LHCN-M2 (cell line): ENCODE measurements around the gene CARS1. TPM values are rescaled to one million over a fixed set of nuclear protein-coding genes. Genes with fewer than 3 reads are reported as not detected.
A peak's percentile ranks its signal among the peaks of the same experiment; 100 is the strongest.

Experiments used
- DNase-seq: peaks from one replicate; pipeline ENCODE4 v3.0.0-alpha.2; 2012; ENCODE audit warnings: low read depth
- total RNA-seq: library from RNA; depleted of rRNA; stranded (reverse); fragments of >200 nt; gene quantifications from 2 replicates; pipeline ENCODE4 v1.2.3, GENCODE V29; 2014; rRNA removed

CARS1 gene
- total RNA-seq, 1 experiment from 2014 or later, result 53.3 TPM

DNA sequence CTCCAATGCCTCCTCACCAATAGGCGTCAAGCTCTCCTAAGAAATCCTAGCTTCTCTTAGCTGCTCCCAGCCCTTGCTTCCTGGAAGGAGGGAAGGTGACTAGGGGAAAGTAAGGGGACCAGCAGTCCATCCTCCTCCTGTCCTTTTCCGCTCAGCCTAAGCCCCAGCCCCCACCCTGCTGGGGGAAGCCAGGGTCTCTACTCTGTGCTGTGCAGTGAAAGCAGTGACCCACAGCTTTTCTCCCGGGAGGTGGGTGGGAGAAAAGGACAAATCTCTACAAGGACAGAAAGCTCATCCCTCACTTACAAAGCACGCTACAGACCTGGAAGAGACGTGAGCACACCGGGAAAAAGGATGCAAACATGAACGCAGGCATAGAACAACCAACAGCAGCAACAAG is 97.1 kb downstream of the CARS1 start:
- no peak for DNase-seq

DNA sequence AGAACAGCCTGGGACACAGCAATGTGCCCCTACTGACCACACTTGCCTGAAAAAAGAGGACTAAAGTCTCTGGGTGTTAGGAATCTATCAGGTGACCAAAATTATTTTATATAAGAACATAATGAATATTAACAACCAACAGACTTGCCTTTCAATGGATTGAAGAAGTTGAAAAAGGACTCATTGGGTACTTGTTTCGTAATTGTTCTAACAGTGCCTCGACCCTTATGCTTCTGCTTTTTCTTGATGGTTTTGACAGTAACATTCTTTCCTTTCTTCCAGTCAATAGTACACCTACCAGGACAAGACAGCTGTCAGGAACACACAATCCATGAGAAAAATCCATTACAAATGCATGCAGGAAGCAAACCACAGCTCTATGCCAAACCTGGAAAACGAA is 99.0 kb downstream of the CARS1 start:
- no peak for DNase-seq

DNA sequence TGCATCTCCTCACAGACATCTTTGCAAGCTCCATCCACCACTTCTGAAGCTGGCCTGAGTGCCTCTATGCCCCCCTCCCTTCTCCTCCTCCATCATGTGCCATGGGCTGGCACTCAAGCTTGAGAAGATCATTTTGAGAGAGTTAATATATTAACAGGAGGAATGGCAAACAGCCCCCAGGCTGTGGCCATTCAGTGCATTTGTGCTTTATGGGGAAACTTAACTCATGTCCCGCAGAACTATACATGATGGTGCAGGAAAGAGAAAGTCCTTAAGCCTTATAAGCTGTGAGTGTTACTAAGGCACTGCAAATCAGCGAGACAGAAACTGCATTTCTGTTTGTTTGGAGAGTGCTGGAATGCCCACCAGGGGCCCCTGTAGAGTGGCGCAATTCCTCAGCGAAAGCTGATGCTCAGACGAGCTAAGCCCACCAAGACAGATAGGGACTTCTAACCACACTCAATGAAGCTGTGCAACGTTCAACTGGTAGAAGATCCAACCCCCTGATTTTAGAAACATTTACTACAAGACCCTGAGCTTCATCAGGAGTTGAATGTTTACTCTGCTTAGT is 101.2 kb downstream of the CARS1 start:
- DNase-seq, result no peak

DNA sequence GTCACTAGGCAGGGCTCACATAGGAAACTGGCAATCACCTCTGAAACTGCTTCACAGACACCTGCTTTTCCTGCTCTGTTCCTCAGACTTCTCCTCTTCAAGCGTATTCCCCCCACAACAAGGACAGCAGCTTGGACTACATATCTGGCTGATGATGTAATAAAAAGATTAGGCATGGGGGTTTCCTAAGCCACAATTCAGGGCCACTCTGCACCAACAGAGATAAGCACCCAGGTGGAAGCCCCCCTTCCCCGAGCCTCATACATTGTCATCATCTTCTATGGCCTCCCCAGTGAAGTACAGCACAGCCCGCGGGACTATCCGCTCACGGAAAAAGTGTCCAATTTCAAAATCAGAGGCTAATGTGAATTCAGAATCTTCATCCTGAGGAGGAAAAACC is 103.0 kb downstream of the CARS1 start:
- no peak for DNase-seq

DNA sequence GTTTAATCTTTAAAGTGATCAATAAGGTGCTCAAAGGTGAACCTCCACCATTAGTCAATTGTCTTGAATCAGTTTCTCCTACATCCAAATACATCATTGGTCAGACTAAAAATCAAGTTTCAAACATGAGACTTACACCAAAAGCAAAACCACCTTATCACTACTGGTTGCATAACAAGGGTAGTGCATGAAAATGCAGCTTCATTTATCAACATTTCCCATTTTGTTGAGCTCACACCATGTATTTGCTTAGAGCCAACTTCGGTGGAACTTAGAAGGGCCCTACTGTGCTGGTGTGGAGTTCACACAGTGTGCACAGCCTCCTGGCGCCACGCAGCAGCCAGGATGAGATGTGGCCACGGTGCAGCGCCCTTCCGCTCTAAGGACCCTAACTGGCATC is 104.9 kb downstream of the CARS1 start:
- DNase-seq, result no peak

DNA sequence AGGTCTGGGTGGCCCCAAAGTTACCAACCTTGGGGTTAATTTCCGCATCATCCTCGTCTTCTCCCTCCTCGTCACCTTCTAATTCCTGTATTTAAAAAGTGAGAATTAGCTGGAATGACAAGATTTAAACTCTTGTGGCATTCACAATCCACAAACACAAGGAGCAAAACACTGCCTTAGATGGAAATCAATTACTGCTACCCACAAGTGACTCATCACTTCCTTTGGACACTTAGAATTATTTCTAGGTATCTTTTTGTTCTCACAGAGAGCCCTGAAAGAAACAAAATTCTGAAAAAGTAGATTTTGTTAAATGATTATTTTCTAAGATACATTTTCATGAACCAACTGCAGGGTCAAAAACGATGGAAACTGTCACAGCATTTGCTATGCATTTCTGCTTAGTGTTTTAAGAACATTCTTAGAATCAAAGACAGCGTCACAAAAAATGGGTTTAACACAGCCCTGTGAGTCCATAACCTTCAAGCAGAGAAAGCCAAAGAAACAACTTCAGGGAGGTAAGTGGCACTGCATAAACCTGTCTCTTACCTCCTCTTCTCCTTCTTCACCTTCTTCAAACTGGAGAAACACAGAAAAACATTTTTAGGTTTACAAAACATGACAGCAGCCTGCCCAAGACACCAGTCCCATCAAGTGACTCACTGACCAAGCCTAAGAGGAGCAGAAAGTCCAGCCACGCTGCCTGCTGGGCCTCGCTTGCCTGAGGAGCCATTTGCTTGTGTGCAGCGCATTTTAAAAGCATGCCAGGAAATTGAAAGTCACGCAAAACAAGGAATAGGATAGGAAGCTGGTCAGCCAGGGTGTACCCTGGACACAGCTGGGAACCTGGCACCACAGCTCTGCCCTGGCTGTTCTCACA is 105.8 kb downstream of the CARS1 start:
- DNase-seq, result peak; percentile 84

Other genes starting within 250 kb of the CARS1 start
- gene CDKN1C, start 171.6 kb downstream of the CARS1 start, total RNA-seq, result 0.45 and 2.5 TPM in 2 replicates
- gene PHLDA2, start 128.0 kb downstream of the CARS1 start, total RNA-seq, result 12.5 and 12.6 TPM in 2 replicates
- 120 and 140 TPM in 2 replicates for gene NAP1L4, start 65.1 kb downstream of the CARS1 start, total RNA-seq
- 24.0 and 25.0 TPM in 2 replicates for gene OSBPL5, start 107.9 kb upstream of the CARS1 start, total RNA-seq
- gene MRGPRG, start 161.4 kb upstream of the CARS1 start, total RNA-seq, result not detected in 2 replicates
- gene MRGPRE, start 175.0 kb upstream of the CARS1 start, total RNA-seq, result not detected in 2 replicates